Measurements from ENCODE around the gene HECTD3. TPM values are rescaled to one million over a fixed set of nuclear protein-coding genes. Genes with fewer than 3 reads are reported as not detected.
"Not testable (repeated sequence)": the region's sequence is repeated elsewhere in the genome, so short reads cannot be mapped to it uniquely, and the experiment has no call there.

Gene HECTD3
- total RNA-seq, 2 donors from 2014 or later = 89.1 to 103 TPM

DNA sequence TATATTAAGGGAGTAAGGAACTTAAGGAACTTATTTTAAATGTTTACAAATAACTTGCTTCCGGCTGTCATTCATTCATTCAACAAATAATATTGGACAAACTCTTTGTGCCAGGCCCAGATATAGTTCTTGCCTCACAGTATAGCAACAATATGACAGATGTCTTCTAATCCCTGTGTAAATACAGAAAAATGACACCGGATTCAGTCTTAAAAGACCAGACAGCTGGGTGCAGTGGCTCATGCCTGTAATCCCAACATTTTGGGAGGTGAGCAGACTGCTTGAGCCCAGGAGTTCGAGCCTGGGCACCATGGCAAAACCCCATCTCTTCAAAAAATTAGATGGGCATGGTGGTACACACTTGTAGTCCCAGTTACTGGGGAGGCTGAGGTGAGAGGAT lies 48.4 kb downstream of the HECTD3 start:
- H3K9ac ChIP-seq (ENCODE audit: low read depth in 2 of 2, low read length in 2 of 2) = no peak overlapping the region
- H3K4me1 ChIP-seq = no peaks in the 10 kb centered on the region
- no peaks in the 10 kb centered on the region for H3K27me3 ChIP-seq
- no peak for DNase-seq
- no peak for TF ChIP-seq CTCF (IDR thresholded peaks at IDR 0.05)
- H3K9me3 ChIP-seq = no peaks in the 10 kb centered on the region
- H3K36me3 ChIP-seq = no peaks in the 10 kb centered on the region
- no peak overlapping the region for H3K4me3 ChIP-seq
- intact Hi-C loops (cut with DNase I) = no loop called here
- H3K27ac ChIP-seq = no peak overlapping the region

GRCh38 chr1:44962022-44962421 lies 49.1 kb downstream of the HECTD3 start:
- DNase-seq; intact Hi-C loops (cut with DNase I): not testable (repeated sequence)

DNA sequence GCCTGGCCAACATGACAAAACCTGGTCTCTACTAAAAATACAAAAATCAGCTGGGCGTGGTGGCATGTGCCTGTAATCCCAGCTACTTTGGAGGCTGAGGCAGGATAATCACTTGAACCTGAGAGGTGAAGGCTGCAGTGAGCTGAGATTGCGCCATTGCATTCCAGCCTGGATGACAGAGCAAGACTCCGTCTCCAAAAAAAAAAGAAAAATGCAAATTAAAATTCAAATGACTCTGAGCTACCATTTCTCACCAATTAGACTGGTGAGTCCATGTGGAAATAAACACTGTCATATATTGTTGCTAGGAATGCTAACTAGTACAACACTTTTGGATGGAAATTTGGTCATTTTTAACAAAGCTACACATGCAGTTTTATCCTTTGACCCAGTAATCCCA lies 53.6 kb downstream of the HECTD3 start:
- H3K36me3 ChIP-seq; H3K27ac ChIP-seq; H3K9ac ChIP-seq (ENCODE audit: low read depth in 2 of 2, low read length in 2 of 2); H3K9me3 ChIP-seq; H3K4me3 ChIP-seq; H3K27me3 ChIP-seq; intact Hi-C loops (cut with DNase I); DNase-seq; H3K4me1 ChIP-seq: not testable (repeated sequence)

More at GRCh38 chr1:44962022-44962421, 49.1 kb downstream of the HECTD3 start:
- H3K9me3 ChIP-seq; H3K4me3 ChIP-seq; H3K36me3 ChIP-seq; H3K27ac ChIP-seq; H3K27me3 ChIP-seq; H3K9ac ChIP-seq (ENCODE audit: low read depth in 2 of 2, low read length in 2 of 2); H3K4me1 ChIP-seq: not testable (repeated sequence)

GRCh38 chr1:44956077-44956476 lies 55.0 kb downstream of the HECTD3 start:
- H3K27me3 ChIP-seq; H3K4me1 ChIP-seq; H3K9ac ChIP-seq (ENCODE audit: low read depth in 2 of 2, low read length in 2 of 2); H3K27ac ChIP-seq; H3K9me3 ChIP-seq; H3K4me3 ChIP-seq; H3K36me3 ChIP-seq; DNase-seq; intact Hi-C loops (cut with DNase I): not testable (repeated sequence)

Other genes starting within 250 kb of the HECTD3 start
- 1,000 to 10,000 TPM; 1,574 to 1,589 TPM for gene RPS8, start 235.8 kb downstream of the HECTD3 start, total RNA-seq
- 10 to 100 TPM; 26.0 to 58.9 TPM for gene BEST4, start 223.2 kb downstream of the HECTD3 start, total RNA-seq
- gene PLK3, start 210.9 kb downstream of the HECTD3 start, total RNA-seq = 1 to 10 TPM; 7.7 to 8.8 TPM
- gene DYNLT4, start 204.0 kb downstream of the HECTD3 start, total RNA-seq = under 1 TPM; 0.35 to 0.56 TPM
- 1 to 10 TPM; 1.6 to 2.5 TPM for gene BTBD19, start 202.8 kb downstream of the HECTD3 start, total RNA-seq
- gene PTCH2, start 168.1 kb downstream of the HECTD3 start, total RNA-seq = under 1 TPM; 0.48 to 0.52 TPM
- gene EIF2B3, start 24.7 kb downstream of the HECTD3 start, total RNA-seq = 10 to 100 TPM; 10.9 to 22.7 TPM
- 10 to 100 TPM; 41.7 to 43.5 TPM for gene UROD, start 930 bp upstream of the HECTD3 start, total RNA-seq
- 1 to 10 TPM; 9.0 to 9.7 TPM for gene ZSWIM5, start 195.3 kb upstream of the HECTD3 start, total RNA-seq

All from colonic mucosa (tissue), 4 donors.